ENCODE results near the gene TUG1.
A peak's percentile ranks its signal among the peaks of the same experiment; 100 is the strongest.

TUG1 gene

DNA sequence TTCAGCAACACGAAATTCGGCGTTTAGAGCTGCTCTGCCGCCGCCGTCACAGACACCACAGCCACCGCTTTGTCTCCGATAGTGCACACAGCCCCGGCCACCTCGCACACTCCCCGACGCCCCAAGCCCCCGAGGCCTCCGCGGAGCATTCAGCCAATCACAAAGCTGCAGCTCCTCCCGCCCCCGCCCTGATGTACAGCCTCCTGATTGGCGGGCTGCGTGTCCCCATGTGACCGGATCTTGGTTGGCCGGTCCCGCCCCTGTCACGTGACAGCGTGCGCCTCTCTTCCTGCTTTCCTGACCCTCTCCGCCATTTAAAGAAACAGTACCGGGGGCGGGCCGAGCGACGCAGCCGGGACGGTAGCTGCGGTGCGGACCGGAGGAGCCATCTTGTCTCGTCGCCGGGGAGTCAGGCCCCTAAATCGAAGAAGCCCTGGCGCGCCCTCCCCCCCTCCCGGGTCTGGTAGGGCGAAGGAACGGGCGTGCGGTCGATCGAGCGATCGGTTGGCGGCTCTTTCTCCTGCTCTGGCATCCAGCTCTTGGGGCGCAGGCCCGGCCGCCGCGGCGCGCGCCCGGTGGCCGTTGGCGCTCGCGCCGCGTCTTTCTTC lies at the start of gene TUG1:
Gene TUG1 (plus strand): TSS at position 342 of the 608 bp plus-strand sequence.
- peak; percentile 93 for DNase-seq (ENCODE audit: extremely low read depth in 1 of 2, low read depth in 1 of 2)

DNA sequence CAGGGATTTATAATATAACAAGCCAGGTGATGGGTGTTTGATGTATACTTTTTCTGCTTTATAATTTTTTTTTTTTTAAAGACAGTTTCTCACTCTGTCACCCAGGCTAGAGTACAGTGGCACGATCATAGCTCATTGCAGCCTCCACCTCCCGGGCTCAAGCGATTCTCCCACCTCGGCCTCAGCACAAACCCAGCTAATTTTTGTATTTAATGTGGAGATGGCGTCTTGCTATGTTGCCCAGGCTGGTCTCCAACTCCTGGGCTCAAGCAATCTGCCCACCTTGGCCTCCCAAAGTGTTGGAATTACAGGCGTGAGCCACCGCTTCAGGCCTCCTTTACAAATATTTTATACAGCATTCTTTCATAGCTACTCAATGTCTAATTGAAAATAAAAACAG lies 49.1 kb upstream of the TUG1 start:
- no peak for DNase-seq (ENCODE audit: extremely low read depth in 1 of 2, low read depth in 1 of 2)

DNA sequence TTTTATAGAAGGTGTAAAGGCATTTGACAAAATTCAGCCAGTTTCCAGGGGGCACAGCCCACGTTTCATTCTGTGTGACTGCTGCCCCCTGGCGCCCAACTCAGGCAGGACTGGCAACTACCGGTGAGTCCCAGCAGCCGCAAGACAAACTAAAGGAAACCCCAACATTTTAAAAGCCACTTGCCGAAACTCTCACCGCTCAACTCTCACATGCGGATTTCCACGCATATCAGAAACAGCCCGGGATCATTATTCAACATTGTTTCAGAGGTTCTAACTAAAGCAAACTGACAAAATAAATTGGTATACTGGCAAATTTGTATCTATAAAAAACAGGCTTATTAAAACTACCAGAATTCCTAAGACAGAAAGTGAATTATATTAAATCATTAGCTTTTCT lies 48.7 kb upstream of the TUG1 start:
- peak; percentile 68 to 81 for DNase-seq (ENCODE audit: extremely low read depth in 1 of 2, low read depth in 1 of 2)

GRCh38 chr22:30921108-30921507 lies 48.0 kb upstream of the TUG1 start:
- no peak for DNase-seq (ENCODE audit: extremely low read depth in 1 of 2, low read depth in 1 of 2)

- peak; percentile 60 to 76 for DNase-seq (ENCODE audit: extremely low read depth in 1 of 2, low read depth in 1 of 2)
Measured at GRCh38 chr22:30922151-30922611, 46.9 kb upstream of the TUG1 start.

GRCh38 chr22:30923168-30923900 lies 45.7 kb upstream of the TUG1 start:
- DNase-seq (ENCODE audit: extremely low read depth in 1 of 2, low read depth in 1 of 2): no peak

GRCh38 chr22:30925667-30926066 lies 43.4 kb upstream of the TUG1 start:
- no peak for DNase-seq (ENCODE audit: extremely low read depth in 1 of 2, low read depth in 1 of 2)

GRCh38 chr22:30926706-30927105 lies 42.4 kb upstream of the TUG1 start:
- DNase-seq (ENCODE audit: extremely low read depth in 1 of 2, low read depth in 1 of 2): no peak

DNA sequence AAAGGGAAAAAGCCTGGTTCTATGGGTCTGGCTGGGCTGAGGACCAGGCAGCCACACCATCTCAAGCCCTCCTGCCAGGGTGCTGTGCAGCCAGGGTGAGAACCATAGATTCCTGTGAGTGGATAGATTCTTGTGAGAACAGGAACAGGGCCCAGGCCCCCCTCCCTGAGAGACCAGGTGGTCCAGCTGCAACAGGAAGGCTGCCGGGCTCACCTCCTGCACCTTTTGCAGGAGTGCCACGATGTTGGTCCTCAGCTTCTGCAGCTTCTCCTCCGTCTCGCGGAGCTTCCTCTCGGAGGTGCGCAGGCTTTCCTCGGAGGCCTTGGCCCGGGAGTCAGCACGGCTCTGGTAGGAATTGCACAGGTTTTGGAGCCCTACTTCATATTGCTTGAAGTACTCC lies 41.3 kb upstream of the TUG1 start:
- DNase-seq (ENCODE audit: extremely low read depth in 1 of 2, low read depth in 1 of 2): no peak

DNA sequence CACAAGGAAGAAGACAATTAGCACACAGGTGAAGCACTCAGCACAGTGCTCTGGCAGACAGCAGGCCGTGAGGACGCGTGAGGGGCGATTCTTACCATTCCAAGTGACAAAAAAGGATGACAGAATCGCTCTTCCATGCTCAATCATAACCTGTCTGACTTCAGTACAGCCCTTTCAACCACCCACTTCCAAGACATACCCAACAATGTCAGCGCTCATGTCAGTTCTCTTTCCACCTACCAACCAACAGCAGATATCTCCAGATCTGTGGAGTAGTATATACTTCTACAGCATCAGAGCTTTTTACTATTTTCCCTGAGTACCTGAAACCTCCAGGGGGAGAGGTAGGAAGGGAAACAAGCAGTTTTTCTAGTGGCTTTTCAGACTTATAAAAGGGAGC lies 40.7 kb upstream of the TUG1 start:
- no peak for DNase-seq (ENCODE audit: extremely low read depth in 1 of 2, low read depth in 1 of 2)

GRCh38 chr22:30930228-30930627 lies 38.8 kb upstream of the TUG1 start:
- DNase-seq (ENCODE audit: extremely low read depth in 1 of 2, low read depth in 1 of 2): no peak

GRCh38 chr22:30931541-30932300 lies 37.3 kb upstream of the TUG1 start:
- no peak for DNase-seq (ENCODE audit: extremely low read depth in 1 of 2, low read depth in 1 of 2)

DNA sequence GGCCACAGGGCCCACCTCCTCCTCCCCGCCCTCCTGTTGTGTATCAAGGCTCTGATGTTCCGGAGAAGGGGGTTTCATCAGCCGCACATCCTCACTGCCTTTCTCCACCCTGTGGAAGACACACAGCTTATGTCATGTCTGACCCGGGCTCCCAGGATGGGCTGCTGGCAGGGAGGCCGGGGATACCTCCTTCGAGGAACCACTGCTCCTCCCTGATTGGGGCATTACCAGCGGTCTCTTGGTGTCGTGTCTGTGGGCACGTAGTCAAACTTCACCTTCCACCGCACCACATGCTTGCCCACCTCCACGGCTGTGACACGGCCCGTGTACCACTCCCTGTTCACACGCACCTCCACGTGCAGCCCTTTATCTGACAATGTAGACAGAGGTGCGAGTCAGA lies 36.4 kb upstream of the TUG1 start:
- DNase-seq (ENCODE audit: extremely low read depth in 1 of 2, low read depth in 1 of 2): no peak

DNA sequence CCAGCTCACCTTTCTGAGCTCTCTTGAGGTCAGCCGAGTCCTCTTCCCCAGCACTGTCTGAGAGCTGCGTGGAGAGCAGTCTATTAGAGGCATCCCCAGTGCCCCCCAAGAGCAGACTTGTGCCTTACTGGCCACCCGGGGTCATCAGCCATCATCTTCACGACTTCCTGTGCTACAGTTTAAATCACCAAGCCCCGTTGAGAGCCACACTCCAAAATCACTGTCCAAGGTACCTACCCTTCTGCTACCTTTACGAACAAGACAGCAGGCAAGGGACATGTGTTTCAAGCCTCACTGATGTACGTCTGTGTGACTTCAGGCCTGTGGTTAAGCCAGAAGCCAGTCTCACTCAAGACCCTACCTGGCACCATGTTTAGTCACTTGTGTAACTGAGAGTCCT lies 35.6 kb upstream of the TUG1 start:
- DNase-seq (ENCODE audit: extremely low read depth in 1 of 2, low read depth in 1 of 2): no peak

- DNase-seq (ENCODE audit: extremely low read depth in 1 of 2, low read depth in 1 of 2): no peak
Measured at GRCh38 chr22:30934053-30934452, 35.0 kb upstream of the TUG1 start.

DNA sequence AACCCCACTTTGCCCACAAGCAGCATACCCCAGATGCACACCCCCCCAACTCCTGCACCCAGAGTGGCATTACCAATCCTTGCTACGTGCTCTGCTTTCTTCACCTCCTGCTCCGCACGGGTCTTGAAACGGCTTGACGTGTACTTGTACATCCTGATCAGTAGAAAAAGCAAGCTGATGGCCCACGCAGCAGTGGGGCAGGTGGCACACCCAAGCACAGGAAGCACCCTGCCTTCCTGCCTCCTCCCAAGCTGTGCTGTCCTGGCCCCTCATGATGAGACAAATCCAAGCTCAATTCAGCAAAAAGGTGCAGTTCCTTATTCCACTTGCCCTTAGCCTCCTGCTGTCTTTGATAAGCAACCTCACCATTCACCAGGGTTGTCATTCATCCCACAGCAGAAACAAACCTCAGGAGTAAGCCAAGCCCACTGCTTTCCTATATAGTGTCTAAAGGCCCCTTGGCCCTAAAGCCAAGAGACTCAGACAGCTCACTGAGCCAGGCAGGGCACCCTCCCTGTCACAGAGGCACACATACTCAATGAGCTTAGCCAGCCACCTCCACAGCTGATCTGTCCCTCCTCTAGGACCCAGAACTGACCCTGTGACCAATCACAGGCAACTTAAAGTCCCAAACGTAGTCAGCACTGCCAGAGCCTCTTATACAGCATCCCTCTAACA lies 28.2 kb upstream of the TUG1 start:
- no peak for DNase-seq (ENCODE audit: extremely low read depth in 1 of 2, low read depth in 1 of 2)

GRCh38 chr22:30941363-30941740 lies 27.7 kb upstream of the TUG1 start:
- no peak for DNase-seq (ENCODE audit: extremely low read depth in 1 of 2, low read depth in 1 of 2)

GRCh38 chr22:30943368-30943767 lies 25.7 kb upstream of the TUG1 start:
- DNase-seq (ENCODE audit: extremely low read depth in 1 of 2, low read depth in 1 of 2): peak in 1 of 2 donors; percentile 37

DNA sequence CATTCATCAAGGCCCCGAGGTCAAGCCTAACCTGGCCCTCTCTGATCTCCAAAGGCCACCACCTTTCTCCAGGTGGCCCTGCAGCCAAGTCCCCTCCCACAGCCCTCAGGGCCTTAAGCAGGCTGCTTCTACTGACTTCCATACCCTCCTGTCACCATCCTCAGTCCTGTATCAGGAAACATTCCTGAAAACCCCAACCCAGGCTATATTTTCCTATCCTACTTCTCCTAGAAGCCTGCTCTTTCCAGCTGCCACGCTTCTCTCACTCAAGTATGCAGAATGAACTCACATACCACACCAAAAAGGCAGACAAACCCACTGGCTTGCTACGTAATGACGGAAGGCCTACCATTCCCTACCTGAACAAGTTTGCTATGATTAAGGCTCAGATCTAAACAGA lies 24.1 kb upstream of the TUG1 start:
- DNase-seq (ENCODE audit: extremely low read depth in 1 of 2, low read depth in 1 of 2): no peak

- DNase-seq (ENCODE audit: extremely low read depth in 1 of 2, low read depth in 1 of 2): no peak
Measured at GRCh38 chr22:30945653-30946052, 23.4 kb upstream of the TUG1 start.

DNA sequence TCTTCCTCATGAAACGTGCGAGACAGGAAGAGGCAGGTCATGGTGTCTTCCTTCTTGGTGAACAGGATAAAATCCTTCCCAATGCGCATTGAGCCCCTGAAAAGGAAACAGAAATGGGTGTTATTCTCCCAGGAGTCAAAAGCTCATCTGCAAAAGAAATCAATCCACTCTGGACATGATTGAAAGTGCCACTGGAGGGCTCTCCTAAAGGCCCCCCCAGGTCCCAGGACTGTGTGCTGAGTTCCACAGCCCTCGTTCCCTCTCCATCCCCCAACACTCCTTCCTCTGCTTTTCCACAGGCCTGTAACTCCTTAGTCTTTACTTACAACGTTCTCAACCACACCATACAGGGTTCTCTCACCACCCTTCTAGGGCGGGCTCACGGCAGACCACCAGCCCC lies 22.7 kb upstream of the TUG1 start:
- DNase-seq (ENCODE audit: extremely low read depth in 1 of 2, low read depth in 1 of 2): no peak
